K562 (cell line): ENCODE measurements around the gene XPOT. TPM values are rescaled to one million over a fixed set of nuclear protein-coding genes. Genes with fewer than 3 reads are reported as not detected.

ENCODE experiments used
- ASH1L ChIP-seq: fragments of 450-650 bp; IDR thresholded peaks from 2 replicates; pipeline ENCODE4 v1.6.1; 2018; ENCODE audit warnings: borderline replicate concordance, mild to moderate bottlenecking, low read depth; ENCODE audit not compliant: partially characterized antibody
- DACH1 ChIP-seq: fragments of 450-650 bp; IDR thresholded peaks from 2 replicates; pipeline ENCODE4 v1.6.1; 2018; ENCODE audit not compliant: partially characterized antibody
- KDM5B ChIP-seq: fragments of 200-600 bp; sonication (generic); IDR thresholded peaks from 2 replicates; pipeline ENCODE4 v1.6.1; 2012; ENCODE audit warnings: low read depth, mild to moderate bottlenecking, moderate library complexity, low read length, control low read depth, inconsistent platforms; ENCODE audit not compliant: insufficient replicate concordance
- KLF10 ChIP-seq: fragments of 250-450 bp; sonication (Bioruptor Pico); IDR thresholded peaks from 2 replicates; pipeline ENCODE4 v1.6.1; 2021; ENCODE audit warnings: matching md5 sums
- MAZ ChIP-seq, 2 experiments: fragments of 450-650 bp in 1 of 2; sonication (generic) in 1 of 2; formaldehyde crosslinking; IDR thresholded peaks in 1 of 2; conservative IDR thresholded peaks in 1 of 2; 2 replicates each; pipeline versions ENCODE4 v1.4.0 to v1.5.0; 2020; ENCODE audit warnings: mild to moderate bottlenecking in 1 of 2, missing genetic modification reagents in 1 of 2
- MEF2A ChIP-seq: IDR thresholded peaks from 2 replicates; pipeline ENCODE4 v1.6.1; 2011; ENCODE audit warnings: low read depth, mild to moderate bottlenecking, low read length, moderate library complexity; ENCODE audit not compliant: control insufficient read depth
- MEF2D ChIP-seq: conservative IDR thresholded peaks from 2 replicates; pipeline ENCODE4 v1.6.1; 2016; ENCODE audit warnings: low read depth, missing genetic modification characterization, missing compliant biosample characterization
- MXI1 ChIP-seq: IDR thresholded peaks from 2 replicates; pipeline ENCODE4 v1.6.1; 2011; ENCODE audit warnings: low read depth, mild to moderate bottlenecking, improper control_type of control experiment, low read length
- NEUROD1 ChIP-seq: fragments of 150-350 bp; IDR thresholded peaks from 2 replicates; pipeline ENCODE4 v1.6.1; 2014; ENCODE audit warnings: borderline replicate concordance, low read length, low read depth; ENCODE audit not compliant: partially characterized antibody
- NFIX ChIP-seq: fragments of 250-450 bp; sonication (Bioruptor Pico); IDR thresholded peaks from 2 replicates; pipeline ENCODE4 v1.4.0; 2020; ENCODE audit warnings: low read depth, mild to moderate bottlenecking, moderate library complexity
- NR1H2 ChIP-seq: sonication (generic); formaldehyde crosslinking; IDR thresholded peaks from 2 replicates; pipeline ENCODE4 v1.4.0; 2020; ENCODE audit warnings: mild to moderate bottlenecking, missing genetic modification reagents
- PHB ChIP-seq: fragments of 250-450 bp; sonication (Bioruptor Pico); IDR thresholded peaks from 2 replicates; pipeline ENCODE4 v1.5.0; 2021
- PHF20 ChIP-seq: fragments of 450-650 bp; IDR thresholded peaks from 2 replicates; pipeline ENCODE4 v1.6.1; 2018; ENCODE audit not compliant: partially characterized antibody
- POLR2AphosphoS2 ChIP-seq: IDR thresholded peaks from 2 replicates; pipeline ENCODE4 v1.6.1; 2012; ENCODE audit warnings: low read length, improper control_type of control experiment
- RFX1 ChIP-seq: fragments of 450-650 bp; IDR thresholded peaks from 2 replicates; pipeline ENCODE4 v1.6.1; 2016; ENCODE audit warnings: mild to moderate bottlenecking, moderate library complexity
- RNF219 ChIP-seq: fragments of 250-450 bp; sonication (Bioruptor Pico); IDR thresholded peaks from 2 replicates; pipeline ENCODE4 v1.5.0; 2022; ENCODE audit warnings: mild to moderate bottlenecking
- SLC30A9 ChIP-seq: fragments of 250-450 bp; sonication (Bioruptor Pico); IDR thresholded peaks from 2 replicates; pipeline ENCODE4 v1.8.0; 2022; ENCODE audit warnings: mild to moderate bottlenecking, moderate library complexity
- SMARCA4 ChIP-seq: fragments of 450-650 bp; IDR thresholded peaks from 2 replicates; pipeline ENCODE4 v1.6.1; 2016
- ZFP1 ChIP-seq: fragments of 450-650 bp; formaldehyde crosslinking; IDR thresholded peaks from 2 replicates; pipeline ENCODE4 v1.4.0; 2020; ENCODE audit warnings: mild to moderate bottlenecking, mixed read lengths
- ZNF140 ChIP-seq: fragments of 250-450 bp; sonication (Bioruptor Pico); IDR thresholded peaks from 2 replicates; pipeline ENCODE4 v1.8.0; 2021; ENCODE audit warnings: moderate library complexity, mild to moderate bottlenecking, inconsistent platforms
- ZNF165 ChIP-seq: fragments of 250-450 bp; sonication (Bioruptor Pico); IDR thresholded peaks from 2 replicates; pipeline ENCODE4 v1.4.0; 2020; ENCODE audit warnings: borderline replicate concordance
- ZNF41 ChIP-seq: fragments of 250-450 bp; sonication (Bioruptor Pico); conservative IDR thresholded peaks from 2 replicates; pipeline ENCODE4 v1.4.0; 2020; ENCODE audit warnings: mild to moderate bottlenecking
- ZNF780A ChIP-seq: fragments of 250-450 bp; sonication (Bioruptor Pico); IDR thresholded peaks from 2 replicates; pipeline ENCODE4 v1.5.0; 2021; ENCODE audit warnings: mild to moderate bottlenecking
- ZZZ3 ChIP-seq: fragments of 450-650 bp; IDR thresholded peaks from 2 replicates; pipeline ENCODE4 v1.6.1; 2016; ENCODE audit warnings: antibody characterized with exemption, mild to moderate bottlenecking, moderate library complexity
- polyA plus RNA-seq, 8 experiments: library from polyadenylated mRNA; depleted of rRNA in 4 of 8; stranded (reverse) in 5 of 8; unstranded in 3 of 8; fragments of >200 nt; fragmentation: Nextera tagmentation in 2 of 8; fragmentation: Illumina TruSeq in 1 of 8; extraction: Ambion mirVana in 2 of 8; extraction: Trizol in 1 of 8; gene quantifications; 2 replicates each; pipeline versions ENCODE4 v1.2.1 to v1.2.3, GENCODE V29; 2011 to 2014; ENCODE audit warnings: inconsistent platforms in 1 of 8, missing spikeins in 1 of 8
- total RNA-seq, 7 experiments: library from RNA; depleted of rRNA in 6 of 7; stranded (reverse); fragments of >200 nt in 6 of 7; fragmentation: Illumina TruSeq in 2 of 7; extraction: Trizol in 2 of 7; gene quantifications; 2 replicates each; pipeline versions ENCODE4 v1.2.1 to v1.2.3, GENCODE V29; 2011 to 2021; ENCODE audit warnings: low replicate concordance in 1 of 7
- TF ChIP-seq, protein P1 (sequence below): sonication (generic); formaldehyde crosslinking; IDR thresholded peaks from 2 replicates; pipeline ENCODE4 v1.8.0; 2022; ENCODE audit warnings: missing genetic modification reagents, mild to moderate bottlenecking, borderline replicate concordance
- TF ChIP-seq, protein P2 (sequence below): fragments of 250-450 bp; sonication (Bioruptor Pico); IDR thresholded peaks from 2 replicates; pipeline ENCODE4 v1.8.0; 2022; ENCODE audit warnings: inconsistent platforms

Gene XPOT
- total and polyA plus RNA-seq, 9 of the 15 experiments (the other 6 are each of a cell fraction or from before 2014, with no cell fraction given), result 26.2 to 192 (median 102) TPM

DNA sequence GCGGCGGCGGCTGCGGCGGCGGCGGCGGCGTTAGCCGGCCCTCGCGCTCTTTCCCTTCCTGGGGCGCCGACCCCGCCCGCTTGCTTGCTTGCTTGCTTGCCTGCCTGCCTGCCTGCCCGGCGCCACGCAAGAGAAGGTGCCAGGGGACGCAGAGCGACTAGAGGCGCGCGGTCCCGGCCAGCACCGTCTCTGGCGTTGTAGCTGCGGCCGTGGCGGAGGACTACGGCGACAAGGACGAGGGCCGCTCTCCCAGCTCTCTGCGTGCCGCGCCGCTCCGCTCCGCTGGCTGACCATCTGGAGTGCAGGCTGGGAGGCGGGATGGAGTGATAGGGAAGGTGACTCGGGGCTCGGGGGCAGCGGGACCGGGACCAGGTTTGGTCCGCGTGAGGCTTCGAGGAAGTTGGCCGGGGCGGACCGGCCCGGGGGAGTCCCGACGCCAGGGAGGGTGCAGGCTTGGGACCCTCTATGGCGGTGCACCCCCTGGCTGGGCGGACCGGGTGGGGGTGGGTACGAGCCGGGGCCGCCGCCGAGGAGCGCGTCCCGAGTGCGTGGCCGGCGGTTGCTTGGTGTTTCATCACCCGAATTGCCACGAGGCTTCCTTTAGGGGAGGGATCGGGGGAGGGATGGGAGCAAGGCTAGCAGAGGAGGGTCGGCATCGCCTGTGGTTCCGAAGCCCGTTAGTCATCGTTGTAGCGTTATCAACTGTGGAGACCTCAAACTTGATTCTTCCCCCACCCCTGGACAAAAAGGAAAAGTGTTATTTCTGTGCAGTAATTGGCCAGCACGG, 471 bp downstream of the XPOT start (continued):
- TF ChIP-seq MXI1, result no peak
- no peak for TF ChIP-seq PHB
- TF ChIP-seq ZNF165 (CRISPR knock-in tag), result 0 out of 2 replicates have a peak, but pooled peaks have one; percentile 13
- TF ChIP-seq DACH1, result no peak
- peak; percentile 67; the same call in 1 of the 2 replicates for TF ChIP-seq NR1H2 (CRISPR knock-in tag)
- no peak for TF ChIP-seq MEF2A
- TF ChIP-seq, protein P1, sequence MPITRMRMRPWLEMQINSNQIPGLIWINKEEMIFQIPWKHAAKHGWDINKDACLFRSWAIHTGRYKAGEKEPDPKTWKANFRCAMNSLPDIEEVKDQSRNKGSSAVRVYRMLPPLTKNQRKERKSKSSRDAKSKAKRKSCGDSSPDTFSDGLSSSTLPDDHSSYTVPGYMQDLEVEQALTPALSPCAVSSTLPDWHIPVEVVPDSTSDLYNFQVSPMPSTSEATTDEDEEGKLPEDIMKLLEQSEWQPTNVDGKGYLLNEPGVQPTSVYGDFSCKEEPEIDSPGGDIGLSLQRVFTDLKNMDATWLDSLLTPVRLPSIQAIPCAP, result no peak
- no peak for TF ChIP-seq ASH1L
- TF ChIP-seq SMARCA4, result peak; percentile 48; the same call in 1 of the 2 replicates
- no peak for TF ChIP-seq ZNF780A (CRISPR knock-in tag)
- no peak for TF ChIP-seq MEF2D (tag)
- TF ChIP-seq KDM5B, result peak; percentile 29
- TF ChIP-seq RFX1, result no peak
- TF ChIP-seq PHF20, result peak; percentile 20
- peak; percentile 67 for TF ChIP-seq NEUROD1
- no peak for TF ChIP-seq ZNF140
- TF ChIP-seq KLF10 (CRISPR knock-in tag), result no peak
- TF ChIP-seq MAZ (CRISPR knock-in tag; conservative IDR thresholded peaks at IDR 0.05 in 1 of 2, IDR thresholded peaks at IDR 0.05 in 1 of 2), result peak; percentile 56 to 88
- TF ChIP-seq ZZZ3, result no peak
- no peak for TF ChIP-seq SLC30A9 (CRISPR knock-in tag)
- TF ChIP-seq, protein P2, sequence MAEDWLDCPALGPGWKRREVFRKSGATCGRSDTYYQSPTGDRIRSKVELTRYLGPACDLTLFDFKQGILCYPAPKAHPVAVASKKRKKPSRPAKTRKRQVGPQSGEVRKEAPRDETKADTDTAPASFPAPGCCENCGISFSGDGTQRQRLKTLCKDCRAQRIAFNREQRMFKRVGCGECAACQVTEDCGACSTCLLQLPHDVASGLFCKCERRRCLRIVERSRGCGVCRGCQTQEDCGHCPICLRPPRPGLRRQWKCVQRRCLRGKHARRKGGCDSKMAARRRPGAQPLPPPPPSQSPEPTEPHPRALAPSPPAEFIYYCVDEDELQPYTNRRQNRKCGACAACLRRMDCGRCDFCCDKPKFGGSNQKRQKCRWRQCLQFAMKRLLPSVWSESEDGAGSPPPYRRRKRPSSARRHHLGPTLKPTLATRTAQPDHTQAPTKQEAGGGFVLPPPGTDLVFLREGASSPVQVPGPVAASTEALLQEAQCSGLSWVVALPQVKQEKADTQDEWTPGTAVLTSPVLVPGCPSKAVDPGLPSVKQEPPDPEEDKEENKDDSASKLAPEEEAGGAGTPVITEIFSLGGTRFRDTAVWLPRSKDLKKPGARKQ (CRISPR knock-in tag), result no peak
- no peak for TF ChIP-seq RNF219 (CRISPR knock-in tag)
- TF ChIP-seq POLR2AphosphoS2, result no peak
- TF ChIP-seq ZNF41 (CRISPR knock-in tag), result no peak
- no peak for TF ChIP-seq NFIX (CRISPR knock-in tag)
- no peak for TF ChIP-seq ZFP1 (CRISPR knock-in tag)
